K562 (cell line): ENCODE results near the gene DCTN5. TPM values are rescaled to one million over a fixed set of nuclear protein-coding genes. Genes with fewer than 3 reads are reported as not detected.

ENCODE experiments used
- CHD4 ChIP-seq: fragments of 200-600 bp; sonication (generic); IDR thresholded peaks from 3 replicates; pipeline ENCODE4 v1.6.1; 2012; ENCODE audit warnings: low read depth, mild to moderate bottlenecking, mixed read lengths, low read length, inconsistent platforms; ENCODE audit not compliant: insufficient read depth, insufficient replicate concordance, poor library complexity, severe bottlenecking
- CREB1 ChIP-seq, 2 experiments: sonication (generic) in 1 of 2; formaldehyde crosslinking in 1 of 2; IDR thresholded peaks; 2 replicates each; pipeline versions ENCODE4 v1.6.1 to v1.8.0; 2012 to 2022; ENCODE audit warnings: inconsistent platforms in 1 of 2, mild to moderate bottlenecking in 1 of 2, missing genetic modification reagents in 1 of 2, moderate library complexity in 1 of 2
- EGR1 ChIP-seq: fragments of 450-650 bp; conservative IDR thresholded peaks from 2 replicates; pipeline ENCODE4 v1.6.1; 2017; ENCODE audit warnings: mild to moderate bottlenecking
- ERF ChIP-seq: fragments of 450-650 bp; formaldehyde crosslinking; IDR thresholded peaks from 2 replicates; pipeline ENCODE4 v1.4.0; 2020; ENCODE audit warnings: mild to moderate bottlenecking, mixed read lengths
- ETS2 ChIP-seq: IDR thresholded peaks from 2 replicates; pipeline ENCODE4 v1.6.1; 2016; ENCODE audit warnings: borderline replicate concordance, missing genetic modification characterization, mild to moderate bottlenecking, moderate library complexity, missing compliant biosample characterization; ENCODE audit not compliant: poor library complexity, severe bottlenecking
- FOSL1 ChIP-seq: fragments of 200-800 bp; sonication (Bioruptor generic); conservative IDR thresholded peaks from 2 replicates; pipeline ENCODE4 v1.6.1; 2016; ENCODE audit warnings: missing genetic modification characterization, missing compliant biosample characterization
- GATA2 ChIP-seq: sonication (generic); formaldehyde crosslinking; IDR thresholded peaks from 2 replicates; pipeline ENCODE4 v1.4.0; 2020; ENCODE audit warnings: mild to moderate bottlenecking, missing genetic modification reagents
- GATAD2A ChIP-seq: fragments of 450-650 bp; IDR thresholded peaks from 2 replicates; pipeline ENCODE4 v1.6.1; 2017
- HDAC2 ChIP-seq: fragments of 450-650 bp; IDR thresholded peaks from 2 replicates; pipeline ENCODE4 v1.6.1; 2016; ENCODE audit warnings: mild to moderate bottlenecking
- MEF2A ChIP-seq: IDR thresholded peaks from 2 replicates; pipeline ENCODE4 v1.6.1; 2011; ENCODE audit warnings: low read depth, mild to moderate bottlenecking, low read length, moderate library complexity; ENCODE audit not compliant: control insufficient read depth
- MTA2 ChIP-seq: fragments of 450-650 bp; IDR thresholded peaks from 2 replicates; pipeline ENCODE4 v1.6.1; 2016; ENCODE audit warnings: low read depth
- NR2C1 ChIP-seq, 2 experiments: fragments of 450-650 bp; IDR thresholded peaks; 2 replicates each; pipeline ENCODE4 v1.6.1; 2017; ENCODE audit warnings: mild to moderate bottlenecking in 2 of 2, antibody characterized with exemption in 1 of 2, inconsistent platforms in 1 of 2, missing compliant biosample characterization in 1 of 2, missing genetic modification characterization in 1 of 2
- NR2F6 ChIP-seq: fragments of 450-650 bp; formaldehyde crosslinking; IDR thresholded peaks from 2 replicates; pipeline ENCODE4 v1.4.0; 2020; ENCODE audit warnings: mild to moderate bottlenecking
- RB1 ChIP-seq: fragments of 450-650 bp; IDR thresholded peaks from 2 replicates; pipeline ENCODE4 v1.6.1; 2017; ENCODE audit warnings: low read depth, mild to moderate bottlenecking
- RBM22 ChIP-seq: fragments of 200-400 bp; formaldehyde crosslinking; IDR thresholded peaks from 2 replicates; pipeline ENCODE4 v1.6.1; 2018; ENCODE audit warnings: low read length, low read depth; ENCODE audit not compliant: poor library complexity, severe bottlenecking
- RFX1 ChIP-seq: fragments of 450-650 bp; IDR thresholded peaks from 2 replicates; pipeline ENCODE4 v1.6.1; 2016; ENCODE audit warnings: mild to moderate bottlenecking, moderate library complexity
- RFX7 ChIP-seq: fragments of 250-450 bp; sonication (Bioruptor Pico); IDR thresholded peaks from 2 replicates; pipeline ENCODE4 v1.5.1; 2021; ENCODE audit warnings: mild to moderate bottlenecking
- RNF2 ChIP-seq: sonication (generic); IDR thresholded peaks from 2 replicates; pipeline ENCODE4 v1.6.1; 2016
- SAP30 ChIP-seq: fragments of 200-600 bp; sonication (generic); IDR thresholded peaks from 2 replicates; pipeline ENCODE4 v1.6.1; 2012; ENCODE audit warnings: borderline replicate concordance, low read depth, mild to moderate bottlenecking, moderate library complexity, low read length, control low read depth, inconsistent platforms; ENCODE audit not compliant: insufficient read depth, poor library complexity, severe bottlenecking
- SMARCE1 ChIP-seq: fragments of 450-650 bp; IDR thresholded peaks from 2 replicates; pipeline ENCODE4 v1.7.1; 2016; ENCODE audit warnings: mild to moderate bottlenecking
- TFAP4 ChIP-seq: sonication (generic); formaldehyde crosslinking; IDR thresholded peaks from 2 replicates; pipeline ENCODE4 v1.8.0; 2022; ENCODE audit warnings: missing genetic modification reagents, mild to moderate bottlenecking, moderate library complexity, borderline replicate concordance
- THRAP3 ChIP-seq: fragments of 450-650 bp; IDR thresholded peaks from 2 replicates; pipeline ENCODE4 v1.6.1; 2016; ENCODE audit warnings: mild to moderate bottlenecking, inconsistent platforms, borderline replicate concordance
- ZBTB8A ChIP-seq: fragments of 450-650 bp; IDR thresholded peaks from 2 replicates; pipeline ENCODE4 v1.6.1; 2018; ENCODE audit warnings: mild to moderate bottlenecking, moderate library complexity; ENCODE audit not compliant: partially characterized antibody
- ZFPM2 ChIP-seq: fragments of 250-450 bp; sonication (Bioruptor Pico); IDR thresholded peaks from 2 replicates; pipeline ENCODE4 v1.5.1; 2022; ENCODE audit warnings: mild to moderate bottlenecking
- ZNF146 ChIP-seq: IDR thresholded peaks from one replicate; pipeline ENCODE4 v1.6.1; 2018; ENCODE audit warnings: missing compliant biosample characterization; ENCODE audit not compliant: unreplicated experiment
- ZNF174 ChIP-seq: fragments of 250-450 bp; sonication (Bioruptor Pico); IDR thresholded peaks from 2 replicates; pipeline ENCODE4 v1.4.0; 2020; ENCODE audit warnings: mild to moderate bottlenecking
- ZNF280B ChIP-seq: fragments of 250-450 bp; sonication (Bioruptor Pico); IDR thresholded peaks from 2 replicates; pipeline ENCODE4 v1.5.1; 2021; ENCODE audit warnings: mild to moderate bottlenecking
- ZNF589 ChIP-seq: fragments of 200-800 bp; sonication (Bioruptor generic); IDR thresholded peaks from 2 replicates; pipeline ENCODE4 v1.6.1; 2016; ENCODE audit warnings: low read depth, missing genetic modification characterization, missing compliant biosample characterization
- polyA plus RNA-seq, 8 experiments: library from polyadenylated mRNA; depleted of rRNA in 4 of 8; stranded (reverse) in 5 of 8; unstranded in 3 of 8; fragments of >200 nt; fragmentation: Nextera tagmentation in 2 of 8; fragmentation: Illumina TruSeq in 1 of 8; extraction: Ambion mirVana in 2 of 8; extraction: Trizol in 1 of 8; gene quantifications; 2 replicates each; pipeline versions ENCODE4 v1.2.1 to v1.2.3, GENCODE V29; 2011 to 2014; ENCODE audit warnings: inconsistent platforms in 1 of 8, missing spikeins in 1 of 8
- total RNA-seq, 7 experiments: library from RNA; depleted of rRNA in 6 of 7; stranded (reverse); fragments of >200 nt in 6 of 7; fragmentation: Illumina TruSeq in 2 of 7; extraction: Trizol in 2 of 7; gene quantifications; 2 replicates each; pipeline versions ENCODE4 v1.2.1 to v1.2.3, GENCODE V29; 2011 to 2021; ENCODE audit warnings: low replicate concordance in 1 of 7
- TF ChIP-seq, protein P1 (sequence below): fragments of 450-650 bp; formaldehyde crosslinking; IDR thresholded peaks from 2 replicates; pipeline ENCODE4 v1.4.0; 2020; ENCODE audit warnings: mild to moderate bottlenecking, moderate library complexity

DCTN5 gene
- total and polyA plus RNA-seq, 9 of the 15 experiments (the other 6 are each of a cell fraction or from before 2014, with no cell fraction given): 35.8 to 149 (median 75.9) TPM

DNA sequence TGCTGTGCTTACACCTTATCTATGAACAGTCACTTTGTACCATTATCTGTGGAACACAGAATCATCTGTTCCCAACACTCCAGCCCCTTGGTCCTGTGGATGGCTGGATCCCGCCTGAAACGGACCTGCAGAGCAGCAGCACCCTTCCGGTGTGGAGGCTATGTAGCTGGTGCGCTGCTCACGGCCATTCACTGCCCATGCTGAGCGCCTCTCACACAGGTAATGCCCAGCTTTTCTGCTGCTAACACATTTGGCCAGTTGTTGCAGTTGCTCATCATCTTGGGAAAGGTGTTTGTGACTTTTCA, 26.0 kb downstream of the DCTN5 start (continued):
- no peak for TF ChIP-seq GATAD2A
- TF ChIP-seq ZBTB8A: no peak
- TF ChIP-seq RBM22: no peak
- no peak for TF ChIP-seq ERF (CRISPR knock-in tag)
- TF ChIP-seq, protein P1, sequence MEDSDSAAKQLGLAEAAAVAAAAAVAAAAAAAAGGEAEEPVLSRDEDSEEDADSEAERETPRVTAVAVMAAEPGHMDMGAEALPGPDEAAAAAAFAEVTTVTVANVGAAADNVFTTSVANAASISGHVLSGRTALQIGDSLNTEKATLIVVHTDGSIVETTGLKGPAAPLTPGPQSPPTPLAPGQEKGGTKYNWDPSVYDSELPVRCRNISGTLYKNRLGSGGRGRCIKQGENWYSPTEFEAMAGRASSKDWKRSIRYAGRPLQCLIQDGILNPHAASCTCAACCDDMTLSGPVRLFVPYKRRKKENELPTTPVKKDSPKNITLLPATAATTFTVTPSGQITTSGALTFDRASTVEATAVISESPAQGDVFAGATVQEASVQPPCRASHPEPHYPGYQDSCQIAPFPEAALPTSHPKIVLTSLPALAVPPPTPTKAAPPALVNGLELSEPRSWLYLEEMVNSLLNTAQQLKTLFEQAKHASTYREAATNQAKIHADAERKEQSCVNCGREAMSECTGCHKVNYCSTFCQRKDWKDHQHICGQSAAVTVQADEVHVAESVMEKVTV (CRISPR knock-in tag): no peak
- TF ChIP-seq GATA2: peak; percentile 95
- no peak for TF ChIP-seq RFX1
- no peak for TF ChIP-seq THRAP3
- no peak for TF ChIP-seq RB1
- TF ChIP-seq FOSL1: peak; percentile 66
- TF ChIP-seq RNF2: no peak
- no peak for TF ChIP-seq ZNF146 (CRISPR knock-in tag)
- no peak for TF ChIP-seq NR2F6 (CRISPR knock-in tag)
- TF ChIP-seq ZNF174 (CRISPR knock-in tag): no peak
- peak; percentile 85 for TF ChIP-seq TFAP4 (CRISPR knock-in tag)
- no peak for TF ChIP-seq NR2C1 (IDR thresholded peaks at IDR 0.05)
- TF ChIP-seq NR2C1 (tag; IDR thresholded peaks at IDR 0.05): no peak
- no peak for TF ChIP-seq CHD4
- no peak; the same call in none of the 2 replicates for TF ChIP-seq CREB1 (IDR thresholded peaks at IDR 0.05)
- TF ChIP-seq CREB1 (CRISPR knock-in tag; IDR thresholded peaks at IDR 0.05): no peak
- TF ChIP-seq ZNF280B (CRISPR knock-in tag): no peak
- TF ChIP-seq ZFPM2: no peak
- TF ChIP-seq MEF2A: no peak
- peak; percentile 69; the same call in 1 of the 2 replicates for TF ChIP-seq SMARCE1
- TF ChIP-seq EGR1: no peak
- peak; percentile 94 for TF ChIP-seq MTA2
- TF ChIP-seq ZNF589 (CRISPR knock-in tag): no peak
- no peak for TF ChIP-seq RFX7
- no peak for TF ChIP-seq ETS2
- TF ChIP-seq HDAC2: peak; percentile 72
- TF ChIP-seq SAP30: no peak
